ENCODE results near the gene PPM1M. TPM values are rescaled to one million over a fixed set of nuclear protein-coding genes. Genes with fewer than 3 reads are reported as not detected.
"Not testable (repeated sequence)": the region's sequence is repeated elsewhere in the genome, so short reads cannot be mapped to it uniquely, and the experiment has no call there.

The PPM1M gene
- total and polyA plus RNA-seq, 2 donors from 2014 or later: 23.2 to 32.5 TPM

DNA sequence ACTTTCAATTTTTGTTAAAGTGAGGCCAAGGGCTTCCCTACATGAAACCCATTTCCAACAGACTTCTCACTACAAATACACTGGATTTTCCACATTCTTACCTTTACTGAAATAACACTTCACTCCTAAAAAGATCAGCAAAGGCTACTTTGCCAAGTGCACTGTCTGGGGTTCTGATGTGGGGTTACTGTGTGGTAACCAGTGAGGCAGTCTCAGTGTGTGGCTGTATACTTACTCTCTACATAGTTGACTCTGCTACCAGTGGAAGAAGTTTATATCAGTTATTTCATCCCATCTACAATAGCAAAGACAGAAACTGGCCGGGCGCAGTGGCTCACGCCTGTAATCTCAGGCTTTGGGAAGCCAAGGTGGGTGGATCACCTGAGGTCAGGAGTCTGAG is 27.3 kb downstream of the PPM1M start:
- Histone ChIP-seq H3K27ac (ENCODE audit: low read depth in 2 of 2, low read length in 2 of 2) (no peak overlapping the region), H3K9ac (ENCODE audit: low read length in 3 of 3) (no peak overlapping the region), H3K9me3 (ENCODE audit: control insufficient read depth in 2 of 3, insufficient read depth in 1 of 3, low read length in 3 of 3) (no peaks in the 10 kb centered on the region), H3K4me1 (ENCODE audit: control insufficient read depth in 2 of 3, insufficient read depth in 2 of 3, low read depth in 1 of 3, low read length in 3 of 3) (peaks cover 0 to 44% (median 34%) of the 10 kb centered on the region in 3 donors), H3K4me3 (ENCODE audit: low read length in 3 of 3) (no peak overlapping the region), H3K27me3 (ENCODE audit: control insufficient read depth, insufficient read depth, low read length) (no peaks in the 10 kb centered on the region), H3K36me3 (ENCODE audit: control insufficient read depth in 2 of 3, insufficient read depth in 3 of 3, low read length in 3 of 3) (peaks cover 3 to 18% (median 9%) of the 10 kb centered on the region in 3 donors)
- no peak for FAIRE-seq
- intact Hi-C loops (cut with DNase I): no loop called here
- DNase-seq: no peak
- TF ChIP-seq CTCF (IDR thresholded peaks at IDR 0.05; ENCODE audit: borderline replicate concordance, extremely low read depth, insufficient read depth): no peak

GRCh38 chr3:52274781-52275180 is 29.2 kb downstream of the PPM1M start:
- DNase-seq; intact Hi-C loops (cut with DNase I); H3K27ac ChIP-seq (ENCODE audit: low read depth in 2 of 2, low read length in 2 of 2); FAIRE-seq; H3K9ac ChIP-seq (ENCODE audit: low read length in 3 of 3); H3K36me3 ChIP-seq (ENCODE audit: control insufficient read depth in 2 of 3, insufficient read depth in 3 of 3, low read length in 3 of 3); H3K9me3 ChIP-seq (ENCODE audit: control insufficient read depth in 2 of 3, insufficient read depth in 1 of 3, low read length in 3 of 3); H3K27me3 ChIP-seq (ENCODE audit: control insufficient read depth, insufficient read depth, low read length); H3K4me3 ChIP-seq (ENCODE audit: low read length in 3 of 3): not testable (repeated sequence)
- H3K4me1 ChIP-seq (ENCODE audit: control insufficient read depth in 2 of 3, insufficient read depth in 2 of 3, low read depth in 1 of 3, low read length in 3 of 3): peaks cover 0 to 37% (median 36%) of the 10 kb centered on the region in 3 donors

DNA sequence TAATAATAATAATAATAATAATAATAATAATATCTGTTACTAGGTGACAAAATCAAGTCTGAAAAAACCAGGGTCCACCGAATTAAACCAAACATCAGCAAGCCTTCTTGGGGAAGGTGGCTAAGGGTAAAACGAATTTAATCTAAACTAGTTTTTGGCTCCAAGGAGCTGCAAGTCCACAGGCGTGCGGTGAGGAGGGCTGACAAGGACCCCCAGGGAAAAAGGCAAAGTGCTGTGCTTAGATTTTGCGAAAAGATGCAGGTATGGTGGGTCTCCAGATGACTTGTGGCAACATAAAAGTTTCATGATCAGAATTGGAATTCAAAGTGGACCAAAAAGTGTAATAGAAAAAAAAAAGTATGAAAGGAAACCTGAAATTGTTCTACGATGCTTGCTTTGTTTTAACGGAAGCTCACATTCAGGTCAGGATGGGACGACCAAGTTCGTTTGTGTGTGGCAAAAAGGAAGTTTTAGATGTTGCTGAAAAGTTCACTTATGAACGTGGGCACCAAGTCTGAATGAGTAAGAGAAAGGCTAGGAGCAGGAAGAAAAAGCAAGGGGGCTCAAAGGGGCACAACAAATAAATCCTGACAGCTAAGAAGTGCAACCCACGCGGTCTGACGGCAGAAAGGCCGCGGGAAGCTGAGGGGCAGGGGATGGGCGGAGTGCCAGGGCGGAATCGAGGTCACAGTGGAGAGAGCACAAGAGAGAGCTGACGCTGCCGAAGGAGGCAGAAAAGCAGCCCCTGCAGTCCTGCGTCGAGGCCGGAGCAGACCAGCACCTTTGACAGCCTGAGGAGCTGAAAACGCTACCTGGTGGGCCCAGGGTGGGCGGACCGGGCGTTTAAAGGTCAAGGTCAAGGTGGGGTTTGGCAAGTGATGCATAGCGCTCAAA is 31.8 kb downstream of the PPM1M start:
- Histone ChIP-seq H3K27me3 (ENCODE audit: control insufficient read depth, insufficient read depth, low read length) (no peaks in the 10 kb centered on the region), H3K4me3 (ENCODE audit: low read length in 3 of 3) (peak overlapping the region; percentile 93 to 94 (median 94)), H3K9ac (ENCODE audit: low read length in 3 of 3) (peak overlapping the region; percentile 66 to 99 (median 86)), H3K9me3 (ENCODE audit: control insufficient read depth in 2 of 3, insufficient read depth in 1 of 3, low read length in 3 of 3) (no peaks in the 10 kb centered on the region), H3K27ac (ENCODE audit: low read depth in 2 of 2, low read length in 2 of 2) (peak overlapping the region; percentile 98), H3K4me1 (ENCODE audit: control insufficient read depth in 2 of 3, insufficient read depth in 2 of 3, low read depth in 1 of 3, low read length in 3 of 3) (peaks cover 0 to 23% (median 15%) of the 10 kb centered on the region in 3 donors), H3K36me3 (ENCODE audit: control insufficient read depth in 2 of 3, insufficient read depth in 3 of 3, low read length in 3 of 3) (peaks cover 0 to 8% (median 3%) of the 10 kb centered on the region in 3 donors)
- DNase-seq: peak; percentile 78 to 95 (median 88)
- intact Hi-C loops (cut with DNase I): no loop called here
- no peak for TF ChIP-seq CTCF (IDR thresholded peaks at IDR 0.05; ENCODE audit: borderline replicate concordance, extremely low read depth, insufficient read depth)
- no peak for FAIRE-seq

DNA sequence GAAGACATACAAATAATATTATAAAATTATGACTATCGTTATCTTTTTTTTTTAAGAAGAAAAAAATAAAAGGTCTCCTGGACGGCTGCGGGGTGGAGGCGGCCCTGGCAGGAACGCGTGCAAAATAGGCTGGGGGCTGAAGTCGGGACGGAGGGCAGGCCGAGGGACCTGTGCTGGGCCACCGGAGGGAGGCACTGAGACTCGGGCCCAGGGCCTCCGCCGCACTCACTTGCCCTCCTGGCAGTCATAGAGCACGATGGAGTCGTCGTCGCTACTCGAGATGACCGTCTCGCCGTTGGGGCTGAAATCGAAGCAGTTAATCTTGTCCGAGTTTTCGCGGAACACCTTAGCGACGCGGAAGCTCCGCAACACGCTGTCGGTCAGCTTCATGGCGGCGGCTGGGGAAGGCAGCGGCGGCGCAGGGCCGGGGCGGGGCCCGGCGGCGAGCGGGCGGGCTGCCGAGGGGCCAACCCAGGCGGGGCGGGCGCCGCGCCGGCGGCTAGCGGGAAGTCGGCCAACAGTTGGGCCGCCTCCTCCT is 32.5 kb downstream of the PPM1M start:
- Histone ChIP-seq H3K9ac (ENCODE audit: low read length in 3 of 3) (peak overlapping the region; percentile 66 to 99 (median 86)), H3K4me1 (ENCODE audit: control insufficient read depth in 2 of 3, insufficient read depth in 2 of 3, low read depth in 1 of 3, low read length in 3 of 3) (peaks cover 0 to 23% (median 13%) of the 10 kb centered on the region in 3 donors), H3K27me3 (ENCODE audit: control insufficient read depth, insufficient read depth, low read length) (no peaks in the 10 kb centered on the region), H3K4me3 (ENCODE audit: low read length in 3 of 3) (peak overlapping the region; percentile 93 to 94 (median 94)), H3K27ac (ENCODE audit: low read depth in 2 of 2, low read length in 2 of 2) (peak overlapping the region; percentile 98), H3K9me3 (ENCODE audit: control insufficient read depth in 2 of 3, insufficient read depth in 1 of 3, low read length in 3 of 3) (no peaks in the 10 kb centered on the region), H3K36me3 (ENCODE audit: control insufficient read depth in 2 of 3, insufficient read depth in 3 of 3, low read length in 3 of 3) (peaks cover 0 to 2% (median 0%) of the 10 kb centered on the region in 3 donors)
- intact Hi-C loops (cut with DNase I): no loop called here
- DNase-seq (peak; percentile 67 to 89 (median 76)), FAIRE-seq (no peak)
- TF ChIP-seq CTCF (IDR thresholded peaks at IDR 0.05; ENCODE audit: borderline replicate concordance, extremely low read depth, insufficient read depth): peak; percentile 20
